NAMALWA (cell line): Measurements from ENCODE around the gene C17orf50.

ENCODE experiments used
- DNase-seq: peaks from one replicate; pipeline ENCODE4 v3.0.0-alpha.2; 2015; ENCODE audit warnings: low spot score

Gene C17orf50

DNA sequence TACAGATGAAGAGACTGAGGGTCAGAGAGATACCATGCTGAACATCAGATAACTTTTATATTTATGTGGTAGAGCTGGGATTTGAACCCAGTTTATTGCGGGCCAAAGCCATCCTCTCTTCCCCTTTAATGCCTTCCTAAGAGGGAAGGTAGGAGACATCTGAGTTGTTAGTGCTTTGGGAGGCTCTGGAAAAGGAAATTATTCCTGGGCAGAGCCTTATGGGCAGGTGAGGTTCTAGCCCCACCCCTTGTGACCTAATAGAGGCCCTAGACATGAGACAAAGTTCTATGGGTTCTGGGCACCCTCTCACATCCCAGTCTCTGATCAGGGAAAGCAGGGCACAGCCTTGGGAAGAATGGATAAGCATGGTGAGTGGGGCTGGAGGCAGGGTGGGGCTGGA lies at the start of gene C17orf50:
Gene C17orf50, plus strand, starts transcription at position 301 of the 400 bp plus-strand sequence. Its CDS starts 55 bp downstream, at position 356.
- no peak for DNase-seq

DNA sequence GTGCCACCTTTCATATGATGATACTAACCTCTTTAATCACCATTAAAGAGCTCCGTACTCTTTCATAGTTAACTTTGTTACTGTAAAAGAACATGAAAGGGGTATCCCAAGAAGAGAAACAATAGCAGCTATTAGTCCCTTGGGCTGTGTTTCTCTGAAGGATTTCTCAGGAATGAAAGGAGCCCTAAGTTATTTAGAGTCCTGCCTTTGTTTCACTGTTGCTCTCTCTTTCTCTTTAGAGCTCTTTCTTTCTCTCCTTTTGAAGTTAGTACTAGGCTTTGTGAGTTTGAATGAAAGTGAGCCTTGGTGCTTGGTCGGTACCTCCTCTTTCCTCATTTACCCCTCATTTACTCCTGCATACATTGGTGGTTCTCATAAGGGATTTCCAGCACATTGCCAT lies 49.7 kb upstream of the C17orf50 start:
- no peak for DNase-seq

DNA sequence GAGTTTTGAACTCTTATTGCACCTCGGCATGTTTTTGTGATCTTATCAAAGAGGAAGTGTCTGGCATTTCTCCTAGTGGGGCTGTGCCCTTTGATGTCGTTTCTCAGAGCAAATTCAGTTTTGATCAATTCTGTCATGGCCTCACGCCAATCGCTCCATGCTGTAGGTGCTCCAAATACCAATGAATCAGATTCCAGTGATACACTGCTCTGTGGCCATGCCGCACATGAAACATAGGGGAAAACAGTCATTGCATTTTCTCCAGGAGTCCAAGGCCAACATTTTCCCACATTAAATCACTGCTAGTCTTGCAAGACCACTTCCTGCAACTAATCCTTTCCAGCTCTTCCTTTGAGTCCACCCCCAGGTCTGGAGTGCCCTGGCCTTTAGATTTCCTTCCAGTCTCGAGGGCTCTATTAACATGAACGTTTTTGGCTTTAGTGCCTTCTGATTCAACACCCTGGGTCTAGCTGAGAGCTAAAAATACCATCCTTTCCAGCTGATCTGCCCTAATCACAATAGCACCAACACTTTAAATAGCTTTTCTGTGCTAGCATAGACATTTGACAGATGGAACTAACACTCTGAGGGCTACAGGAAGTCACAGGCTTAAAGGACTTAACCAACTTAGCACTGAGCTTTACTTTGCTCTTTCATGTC lies 47.5 kb upstream of the C17orf50 start:
- no peak for DNase-seq

DNA sequence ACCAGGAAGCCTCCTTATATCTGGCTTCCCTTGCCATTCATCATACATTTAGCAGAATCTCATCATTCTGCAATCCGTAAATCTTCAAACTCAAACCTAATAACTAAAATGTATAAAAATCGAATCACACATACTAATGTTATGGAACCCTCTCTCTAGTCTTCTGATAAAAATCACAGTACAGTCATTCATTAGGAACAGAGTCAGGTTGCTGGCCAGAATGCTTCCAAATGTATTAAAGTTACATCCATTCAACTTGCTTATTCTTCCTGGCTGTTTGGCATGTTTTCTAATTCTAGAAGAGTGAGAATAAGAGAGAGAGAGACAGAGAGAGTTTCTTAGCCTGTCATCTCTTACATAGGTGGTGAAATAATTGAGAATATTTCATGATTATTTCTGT lies 45.7 kb upstream of the C17orf50 start:
- DNase-seq = no peak

DNA sequence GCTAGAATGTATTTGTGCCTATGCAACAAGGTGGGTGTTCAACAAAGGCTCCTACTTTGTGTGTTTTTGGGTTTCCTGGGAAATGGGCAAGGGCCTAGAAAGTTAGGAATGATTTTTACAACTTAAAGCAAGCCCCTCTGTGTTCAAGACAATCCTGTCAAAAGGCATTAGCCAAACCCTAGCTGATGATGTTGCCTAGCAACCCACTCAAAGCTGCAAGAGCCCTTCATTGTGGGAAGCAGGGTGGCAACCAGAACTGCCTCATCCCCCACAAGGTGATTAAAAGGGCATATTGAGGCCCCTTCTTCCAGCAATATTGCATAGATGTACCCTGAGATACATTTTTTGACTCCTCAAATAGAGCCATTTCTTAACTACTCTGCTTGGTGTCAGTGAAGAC lies 45.3 kb upstream of the C17orf50 start:
- no peak for DNase-seq

DNA sequence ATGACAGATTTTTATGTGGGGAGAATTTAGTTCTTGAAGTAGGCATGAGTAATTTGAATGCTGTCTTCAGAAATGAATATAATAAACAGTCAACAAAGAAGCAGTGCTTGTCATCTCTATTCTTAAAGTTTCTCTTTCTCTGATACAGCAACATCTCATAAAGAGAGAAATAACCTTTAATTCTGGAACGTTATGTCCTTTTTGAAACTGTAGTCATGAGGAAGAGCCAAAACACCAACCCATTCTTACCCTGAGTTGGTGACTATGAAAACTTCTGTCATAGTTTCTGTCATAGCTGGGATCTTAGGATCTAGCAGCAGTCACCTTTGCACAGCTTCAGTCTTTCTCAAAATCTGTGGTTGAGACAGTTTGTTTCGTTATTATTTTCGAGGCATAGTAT lies 44.5 kb upstream of the C17orf50 start:
- DNase-seq = no peak

DNA sequence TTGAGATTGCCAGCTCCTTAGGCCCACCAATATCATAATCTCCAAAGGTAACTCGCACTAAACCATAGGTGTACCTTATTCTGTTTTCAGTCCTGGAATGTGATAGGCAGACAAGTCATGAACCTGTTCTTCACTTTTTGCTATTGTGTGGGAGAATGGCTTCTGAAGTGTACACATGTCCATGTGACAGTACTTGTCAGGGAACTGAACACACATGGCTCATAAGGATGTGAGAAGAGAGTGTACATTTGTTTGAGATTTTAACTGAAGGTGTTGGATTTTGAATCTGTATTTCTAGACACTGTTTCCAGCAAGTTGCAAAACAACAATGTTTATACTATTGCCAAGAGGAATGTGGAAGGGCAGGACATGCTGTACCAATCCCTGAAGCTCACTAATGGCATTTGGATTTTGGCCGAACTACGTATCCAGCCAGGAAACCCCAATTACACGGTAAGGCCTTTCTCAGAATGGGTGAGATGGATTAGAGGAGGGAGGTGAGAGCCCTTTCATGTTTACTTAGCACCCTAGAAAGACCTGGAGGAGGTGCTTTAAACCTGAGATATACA lies 43.7 kb upstream of the C17orf50 start:
- no peak for DNase-seq

DNA sequence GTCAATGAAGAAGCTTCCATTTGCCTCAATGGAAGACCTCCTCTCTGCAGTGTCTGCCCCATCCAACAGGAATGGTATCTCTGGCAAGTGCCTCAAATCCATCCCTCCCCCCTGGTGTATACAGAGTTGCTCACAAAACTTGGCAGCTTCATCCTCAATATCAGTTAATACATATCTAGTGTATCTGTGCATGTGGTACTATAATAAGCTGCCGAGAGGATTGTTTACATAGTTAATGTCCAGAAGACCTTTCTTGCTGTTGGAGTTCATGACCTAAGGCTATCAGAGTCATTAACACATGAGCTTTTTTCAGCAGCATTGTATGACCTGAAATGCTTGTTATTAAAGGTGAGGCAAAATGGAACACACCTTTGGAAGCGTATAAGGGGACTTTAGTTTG lies 43.2 kb upstream of the C17orf50 start:
- DNase-seq = no peak

DNA sequence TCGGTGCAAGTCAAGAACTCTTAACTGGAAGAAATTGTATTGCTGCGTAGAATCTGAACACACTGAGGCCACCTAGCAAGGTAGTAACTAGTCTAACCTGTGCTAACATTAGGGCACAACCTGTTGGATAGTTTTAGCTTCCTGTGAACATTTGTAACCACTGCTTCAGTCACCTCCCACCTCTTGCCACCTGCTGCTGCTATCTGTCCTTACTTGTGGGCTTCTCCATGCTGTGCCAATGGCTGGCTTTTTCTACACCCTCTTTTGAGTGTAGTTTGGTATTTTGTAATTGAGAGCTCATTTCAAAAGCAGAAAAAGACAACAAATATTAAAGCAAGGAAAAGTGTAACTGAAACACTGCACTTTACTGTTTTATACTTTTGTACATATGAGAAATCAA lies 37.0 kb upstream of the C17orf50 start:
- DNase-seq = no peak

DNA sequence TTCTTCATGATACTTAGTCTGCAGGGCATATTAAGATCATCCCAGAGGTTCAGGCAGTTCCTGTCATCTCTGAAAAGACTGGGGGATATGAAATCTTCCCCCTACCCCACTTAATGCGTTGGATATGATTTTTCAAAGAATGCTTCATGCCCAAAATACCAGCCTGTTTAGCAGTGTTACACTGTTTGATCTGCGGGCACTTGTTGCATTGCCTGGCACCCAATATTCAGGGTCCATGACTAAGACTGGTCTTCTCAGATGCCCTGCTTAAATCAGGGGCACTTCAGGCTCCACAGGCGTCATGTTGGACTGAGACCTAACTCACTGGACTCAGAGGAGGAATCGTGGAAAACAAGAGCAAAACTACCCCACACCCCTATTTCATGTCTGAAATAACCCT lies 35.6 kb upstream of the C17orf50 start:
- no peak for DNase-seq

DNA sequence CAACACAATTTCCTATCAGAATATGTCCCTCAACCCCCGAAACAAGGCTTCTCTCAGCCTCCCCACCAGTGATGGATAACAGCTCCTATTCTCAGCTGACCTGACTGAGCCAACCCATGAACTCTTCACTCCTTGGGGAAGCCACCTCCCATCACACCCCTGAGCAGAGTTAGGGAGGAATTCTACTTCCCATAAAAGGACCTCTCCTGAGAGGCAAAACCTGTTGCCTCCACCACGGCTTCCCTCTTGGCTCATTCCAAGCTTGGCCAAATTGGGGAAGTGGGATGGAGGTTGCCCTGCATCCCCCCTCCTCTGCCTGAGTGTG lies 34.9 kb upstream of the C17orf50 start:
- no peak for DNase-seq

DNA sequence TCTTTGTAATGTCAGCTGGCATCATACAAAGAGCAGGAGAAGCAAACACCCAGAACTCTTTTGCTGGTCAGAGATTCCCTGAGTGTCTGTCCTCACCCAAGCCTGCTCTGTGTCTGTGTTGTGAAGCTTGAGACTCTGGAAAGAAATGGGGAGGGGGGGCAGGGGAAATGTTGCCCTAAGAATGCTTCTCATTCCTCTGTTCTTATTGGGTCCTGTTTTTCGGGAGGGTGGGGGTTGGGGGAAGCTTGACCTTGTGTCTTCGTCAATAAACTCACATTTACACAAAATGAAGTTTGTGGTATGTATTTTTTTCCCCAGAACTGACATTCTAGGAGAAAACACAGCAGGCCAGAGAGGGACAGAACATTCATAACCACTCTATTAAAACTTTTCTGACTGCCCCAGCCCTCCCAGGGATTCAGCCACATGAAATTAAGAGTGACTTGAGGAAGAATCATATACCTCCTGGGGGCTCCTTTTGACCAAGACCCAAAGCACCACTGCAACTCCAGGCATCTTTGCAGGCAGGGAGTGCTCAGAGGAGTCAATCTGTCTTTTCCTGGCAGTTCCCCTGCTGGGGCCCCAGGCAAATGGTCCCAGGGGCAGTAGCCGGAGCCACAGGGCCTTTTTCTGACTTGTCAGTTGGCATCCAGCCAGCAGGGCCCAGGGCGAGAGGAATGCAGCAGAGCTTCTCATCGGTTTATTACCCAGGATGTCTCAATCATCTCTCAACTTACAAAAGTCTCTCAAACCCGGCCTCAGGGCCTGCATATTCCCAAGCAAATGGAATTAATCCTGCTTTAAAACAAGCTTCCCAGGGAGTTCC lies 34.3 kb upstream of the C17orf50 start:
- DNase-seq = peak; percentile 43

DNA sequence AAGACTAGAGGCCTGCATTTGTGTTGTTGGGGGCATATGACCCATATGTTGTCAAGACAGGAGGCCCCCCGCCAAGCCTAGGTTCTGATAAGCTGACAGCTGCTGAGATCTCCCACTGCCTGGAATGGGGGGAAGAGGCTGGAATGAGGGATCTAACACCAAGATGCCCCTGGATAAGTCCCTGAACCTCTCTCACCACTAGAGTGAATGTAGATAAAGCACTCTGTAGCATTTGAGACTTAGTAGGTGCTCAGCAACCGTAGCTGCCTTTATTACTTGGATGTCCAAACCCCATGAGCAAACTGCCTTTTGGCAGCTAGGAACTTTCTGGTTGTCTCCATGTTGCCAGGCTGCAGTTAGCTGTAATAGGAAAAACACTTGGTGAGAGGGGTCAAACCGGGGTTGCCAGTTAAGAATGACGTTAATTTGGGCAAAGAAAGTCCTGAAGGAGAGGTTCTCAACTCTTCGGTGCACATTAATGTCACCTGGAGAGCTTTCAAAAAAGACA lies 33.7 kb upstream of the C17orf50 start:
- DNase-seq = no peak

DNA sequence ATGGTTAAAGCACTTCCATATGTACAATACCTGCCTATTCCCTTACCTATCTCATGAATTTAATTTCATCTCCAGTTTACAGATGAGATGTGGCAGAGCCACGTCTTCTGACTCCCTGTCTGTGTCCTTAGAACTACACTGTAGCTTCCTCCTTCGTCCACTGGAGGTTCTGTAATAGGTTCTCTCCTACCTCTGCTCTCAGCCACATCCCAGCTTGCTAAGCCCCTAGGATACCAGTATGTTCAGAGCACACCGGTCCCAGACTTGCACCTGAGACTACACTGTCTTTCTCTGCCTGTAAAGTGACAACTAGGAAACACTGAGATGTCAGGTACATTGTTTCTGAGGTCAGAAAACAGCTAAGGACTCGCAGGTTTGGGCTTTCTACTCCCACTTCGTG lies 33.1 kb upstream of the C17orf50 start:
- DNase-seq = no peak

DNA sequence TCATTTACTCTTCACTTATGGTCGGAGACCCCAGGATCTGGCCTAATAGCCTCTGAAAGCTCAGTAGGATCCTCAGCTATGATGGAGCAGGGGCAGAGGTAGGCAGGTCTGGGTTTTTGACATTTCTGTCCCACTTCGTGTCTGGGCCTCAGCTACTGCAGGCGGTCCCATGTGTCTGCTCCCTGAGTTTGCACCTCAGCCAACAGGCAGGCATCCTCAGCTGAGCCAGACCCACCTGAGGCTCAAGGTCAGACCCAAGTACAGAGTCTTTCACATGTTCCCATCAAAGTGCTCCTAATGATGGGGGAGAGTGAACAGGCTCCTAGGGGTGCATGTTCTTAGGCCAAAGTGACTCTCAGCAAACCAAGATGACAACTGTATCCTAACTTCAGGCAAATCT lies 32.1 kb upstream of the C17orf50 start:
- no peak for DNase-seq

DNA sequence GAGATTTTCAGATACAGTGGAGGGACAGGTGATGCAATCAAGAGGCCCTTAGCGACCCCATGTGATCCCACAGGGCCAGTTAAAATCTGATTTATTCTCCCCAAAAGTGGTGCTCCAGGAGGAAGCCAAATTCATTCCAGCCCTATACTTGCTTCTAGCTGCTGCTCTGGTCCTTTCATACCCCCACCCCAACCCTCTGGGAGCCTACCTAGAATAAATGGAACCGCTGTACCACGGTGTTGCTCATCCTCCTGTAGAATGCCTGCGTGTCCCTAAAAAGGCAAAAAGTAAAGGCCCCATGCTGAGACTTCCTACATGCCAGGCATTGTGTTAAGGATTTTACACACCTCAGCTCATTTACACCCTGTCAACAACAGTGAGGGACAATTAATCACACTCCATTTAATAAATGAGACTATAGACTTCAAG lies 31.3 kb upstream of the C17orf50 start:
- DNase-seq = no peak

DNA sequence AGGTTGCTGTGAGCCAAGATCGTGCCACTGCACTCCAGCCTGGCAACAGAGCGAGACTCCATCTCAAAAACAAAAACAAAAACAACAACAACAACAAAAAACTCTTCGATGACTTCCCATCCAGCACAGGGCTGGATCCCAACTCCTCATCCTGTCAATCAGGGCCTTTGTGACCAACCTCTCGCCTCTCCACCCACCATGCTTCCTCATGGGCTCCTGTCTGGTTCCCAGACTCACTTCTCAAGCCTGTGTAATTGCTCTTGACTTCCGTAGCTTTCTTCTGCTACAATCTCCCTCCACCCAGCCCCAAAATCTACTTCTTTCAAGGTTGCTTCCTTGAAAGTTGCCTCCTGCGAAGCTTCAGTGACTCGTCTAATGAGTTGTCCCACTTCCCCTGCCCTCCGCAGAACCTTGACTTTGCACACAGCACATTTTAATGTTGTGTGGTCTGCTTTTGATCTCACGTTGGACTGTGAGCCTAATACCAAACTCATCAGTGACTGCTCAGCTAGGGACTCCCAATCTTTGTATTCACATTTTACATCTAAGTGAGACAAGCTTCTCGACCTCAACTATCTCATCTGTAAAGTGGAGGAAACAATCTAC lies 30.2 kb upstream of the C17orf50 start:
- no peak for DNase-seq

DNA sequence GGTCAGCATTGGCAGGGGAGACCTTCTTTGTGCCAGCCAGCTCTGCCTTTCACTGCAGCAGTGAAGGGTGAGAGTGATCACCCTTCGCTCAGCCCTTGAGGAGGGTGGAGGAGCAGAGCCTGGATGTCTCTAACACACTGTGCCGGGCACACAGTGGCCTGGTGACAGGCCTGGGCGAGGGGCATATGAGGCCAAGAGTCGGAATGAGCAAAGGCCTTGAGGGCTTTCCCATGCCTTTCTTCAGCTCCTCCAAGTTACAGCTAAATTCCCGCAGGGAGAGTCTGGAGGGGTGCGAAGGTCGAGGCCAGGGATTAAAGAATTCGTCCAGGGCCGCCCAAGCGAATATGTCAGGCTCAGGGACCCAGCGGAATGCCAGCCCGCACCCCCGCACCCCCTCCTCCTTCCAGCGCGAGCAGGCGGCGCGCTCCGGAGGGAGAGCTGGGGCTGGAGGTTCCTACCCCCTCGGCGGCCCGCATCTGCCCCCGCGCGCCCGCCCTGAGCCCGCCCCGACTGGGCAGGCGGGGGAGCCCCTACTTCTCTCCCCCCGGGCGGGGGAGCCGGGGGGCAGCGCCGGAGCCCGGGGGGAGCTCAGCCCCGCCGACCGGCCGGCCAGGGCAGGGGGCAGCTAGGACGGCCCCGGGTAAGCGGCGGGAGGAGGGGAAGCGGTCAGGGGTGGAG lies 29.3 kb upstream of the C17orf50 start, which contains the start of gene RASL10B:
Gene RASL10B, plus strand, starts transcription at position 401 of the 678 bp plus-strand sequence. CDS start 3,546 bp downstream, outside the sequence.
- no peak for DNase-seq

DNA sequence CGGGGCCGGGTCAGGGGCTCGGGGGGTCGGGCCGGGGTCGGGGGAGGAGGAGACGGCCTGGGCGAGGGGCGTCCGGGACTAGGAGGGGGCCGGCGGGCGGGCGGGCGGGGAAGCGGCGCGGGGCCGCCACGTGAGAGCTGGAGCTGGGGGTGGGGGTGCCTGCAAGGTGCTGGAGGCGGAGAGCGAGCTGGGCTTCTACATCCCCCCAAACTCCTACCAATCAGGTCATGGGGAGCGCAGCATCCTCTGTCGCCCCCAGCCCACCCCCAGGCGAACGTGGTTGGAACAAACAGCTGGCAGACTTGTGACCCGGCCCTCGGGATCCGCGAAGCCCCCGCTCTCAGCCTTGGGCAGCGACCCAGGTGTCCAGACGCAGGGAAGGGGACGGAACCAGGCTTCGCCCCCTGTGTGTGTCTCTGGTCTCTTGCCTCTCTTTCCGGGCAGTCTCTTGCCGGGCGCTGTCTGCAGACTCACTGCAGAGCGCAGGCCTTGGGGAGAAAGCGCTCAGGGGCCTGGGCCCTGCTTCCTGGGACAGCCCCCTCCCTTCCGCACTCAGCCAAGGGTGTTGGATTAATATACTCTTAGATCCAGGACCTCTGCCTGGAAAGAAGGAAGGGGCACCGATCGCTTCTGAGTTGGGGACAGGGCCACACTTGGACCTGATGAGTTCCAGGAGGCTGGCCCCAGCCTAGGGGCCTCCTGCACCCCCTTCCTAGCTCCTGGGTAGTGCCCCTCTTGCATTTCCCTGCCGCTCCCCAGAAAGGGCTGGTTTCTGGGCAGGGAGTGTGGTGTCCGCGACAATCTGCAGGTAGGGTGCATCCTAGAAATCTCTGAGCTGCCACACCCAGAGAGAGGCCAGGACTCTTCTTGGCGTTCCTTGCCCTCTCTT lies 28.5 kb upstream of the C17orf50 start:
- no peak for DNase-seq

DNA sequence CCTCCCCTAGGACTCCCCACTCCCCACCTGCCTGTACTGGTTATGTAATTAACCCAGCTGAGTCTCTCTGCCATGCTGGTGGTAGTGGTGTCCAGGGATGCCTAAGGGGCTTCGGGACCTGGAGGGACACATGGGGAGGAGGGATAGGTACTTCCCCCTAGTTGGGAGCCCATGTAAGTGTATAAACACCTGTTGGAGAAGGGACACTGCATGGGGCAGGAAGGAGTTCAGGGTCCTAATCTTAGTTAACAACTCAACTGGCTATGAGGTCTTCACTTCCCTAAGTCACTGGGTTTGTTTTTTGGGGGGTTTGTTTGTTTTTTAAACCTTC lies 27.9 kb upstream of the C17orf50 start:
- no peak for DNase-seq

DNA sequence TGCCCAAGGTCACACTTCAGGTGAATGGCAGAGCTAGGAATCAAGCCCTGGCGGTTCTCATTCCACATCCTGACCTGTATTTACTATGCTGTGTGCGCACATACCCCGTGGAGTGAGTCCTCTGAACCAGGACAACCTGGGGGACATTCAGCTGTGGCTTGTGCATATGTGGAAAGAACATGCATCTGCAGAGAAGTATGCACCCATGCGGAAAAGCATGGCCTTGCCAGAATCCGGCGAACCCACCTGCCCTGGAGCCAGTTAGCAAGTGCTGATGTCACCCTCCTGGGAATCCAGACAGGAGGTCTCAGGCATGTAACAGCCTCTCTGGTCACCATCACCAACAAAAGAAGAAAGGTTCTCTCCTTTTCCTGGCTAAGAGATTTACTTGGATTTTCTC lies 27.3 kb upstream of the C17orf50 start:
- no peak for DNase-seq
